ENCODE results near the gene SOST.

GRCh38 chr17:43778337-43779144, 19.9 kb upstream of the SOST start, which contains the start of gene DUSP3:
- no peak for TF ChIP-seq CTCF (conservative IDR thresholded peaks at IDR 0.05)
- TF ChIP-seq EZH2 (IDR thresholded peaks at IDR 0.05; ENCODE audit: low read depth): no peak
